ENCODE results near the gene OSR1.

The OSR1 gene

GRCh38 chr2:19359021-19359357, 566 bp upstream of the OSR1 start:
- DNase-seq (ENCODE audit: low read depth in 2 of 2), result no peak

GRCh38 chr2:19357402-19358241, 801 bp downstream of the OSR1 start:
- DNase-seq (ENCODE audit: low read depth in 2 of 2), result no peak

- DNase-seq (ENCODE audit: low read depth in 2 of 2), result no peak
These were observed 1.6 kb downstream of the OSR1 start for GRCh38 chr2:19356545-19357401.

- no peak for DNase-seq (ENCODE audit: low read depth in 2 of 2)
These were observed 2.4 kb downstream of the OSR1 start for GRCh38 chr2:19355931-19356544.

- no peak for DNase-seq (ENCODE audit: low read depth in 2 of 2)
These were observed 3.0 kb downstream of the OSR1 start for GRCh38 chr2:19355416-19355821.

GRCh38 chr2:19355014-19355405, 3.4 kb downstream of the OSR1 start:
- DNase-seq (ENCODE audit: low read depth in 2 of 2), result no peak

- DNase-seq (ENCODE audit: low read depth in 2 of 2), result no peak
These were observed 4.7 kb downstream of the OSR1 start for GRCh38 chr2:19353721-19354050.

- no peak for DNase-seq (ENCODE audit: low read depth in 2 of 2)
These were observed 5.3 kb downstream of the OSR1 start for GRCh38 chr2:19352946-19353720.

- no peak for DNase-seq (ENCODE audit: low read depth in 2 of 2)
These were observed 6.3 kb downstream of the OSR1 start for GRCh38 chr2:19351899-19352697.

- DNase-seq (ENCODE audit: low read depth in 2 of 2), result no peak
These were observed 6.9 kb downstream of the OSR1 start for GRCh38 chr2:19351499-19351898.

GRCh38 chr2:19350678-19351401, 7.6 kb downstream of the OSR1 start:
- DNase-seq (ENCODE audit: low read depth in 2 of 2), result no peak

- no peak for DNase-seq (ENCODE audit: low read depth in 2 of 2)
These were observed 8.3 kb downstream of the OSR1 start for GRCh38 chr2:19349911-19350677.

- DNase-seq (ENCODE audit: low read depth in 2 of 2), result no peak
These were observed 9.7 kb downstream of the OSR1 start for GRCh38 chr2:19348692-19349091.

- DNase-seq (ENCODE audit: low read depth in 2 of 2), result peak; percentile 95
These were observed 10.5 kb downstream of the OSR1 start for GRCh38 chr2:19347619-19348562.

GRCh38 chr2:19346983-19347618, 11.3 kb downstream of the OSR1 start:
- DNase-seq (ENCODE audit: low read depth in 2 of 2), result no peak

- DNase-seq (ENCODE audit: low read depth in 2 of 2), result no peak
These were observed 20.7 kb downstream of the OSR1 start for GRCh38 chr2:19337742-19338141.

GRCh38 chr2:19337202-19337601, 21.2 kb downstream of the OSR1 start:
- no peak for DNase-seq (ENCODE audit: low read depth in 2 of 2)

GRCh38 chr2:19336781-19337180, 21.6 kb downstream of the OSR1 start:
- no peak for DNase-seq (ENCODE audit: low read depth in 2 of 2)

Measured in fibroblast of skin of left biceps (primary cell).